Natural killer cell (primary cell): Measurements from ENCODE around the gene SH3TC1. TPM values are rescaled to one million over a fixed set of nuclear protein-coding genes. Genes with fewer than 3 reads are reported as not detected.

ENCODE experiments used
- ATAC-seq, 3 donors: fragments of 150-1000 bp in 2 of 3; fragments of 200-7000 bp in 1 of 3; cut with Tn5 transposase; 1 replicate in 1 of 3; 2 replicates in 2 of 3; pipeline ENCODE4 v1.10.0; 2021; ENCODE audit warnings: mild to moderate bottlenecking in 2 of 3, moderate library complexity in 2 of 3
- DNase-seq, 2 donors: peaks; one replicate each; pipeline versions ENCODE4 v3.0.0 to v3.0.0-alpha.2; 2013 to 2021; ENCODE audit warnings: mixed read lengths in 1 of 2
- H3K27ac ChIP-seq: one replicate; pipeline ENCODE4 v1.5.1; 2013; ENCODE audit warnings: mild to moderate bottlenecking, low read length
- H3K27me3 ChIP-seq: one replicate; pipeline ENCODE4 v1.6.1; 2013; ENCODE audit warnings: low read length; ENCODE audit not compliant: control insufficient read depth, insufficient read depth
- H3K36me3 ChIP-seq: one replicate; pipeline ENCODE4 v1.6.1; 2013; ENCODE audit warnings: low read length; ENCODE audit not compliant: control insufficient read depth, insufficient read depth
- H3K4me1 ChIP-seq: one replicate; pipeline ENCODE4 v1.6.1; 2013; ENCODE audit warnings: low read length; ENCODE audit not compliant: control insufficient read depth, insufficient read depth
- H3K4me3 ChIP-seq: one replicate; pipeline ENCODE4 v1.5.1; 2013; ENCODE audit warnings: low read length
- H3K9me3 ChIP-seq: one replicate; pipeline ENCODE4 v1.6.1; 2013; ENCODE audit warnings: low read length; ENCODE audit not compliant: control insufficient read depth, insufficient read depth
- H3K27ac Mint-ChIP-seq, 2 donors: one replicate each; pipeline ENCODE4 v1.8.0; 2022; ENCODE audit warnings: mild to moderate bottlenecking in 2 of 2, mixed read lengths in 2 of 2, moderate library complexity in 1 of 2
- H3K27me3 Mint-ChIP-seq, 2 donors: one replicate each; pipeline ENCODE4 v1.8.0; 2022; ENCODE audit warnings: low read depth in 2 of 2, mixed read lengths in 2 of 2
- H3K36me3 Mint-ChIP-seq: one replicate; pipeline ENCODE4 v1.8.0; 2022; ENCODE audit warnings: mixed read lengths
- H3K4me1 Mint-ChIP-seq, 2 donors: one replicate each; pipeline ENCODE4 v1.8.0; 2022; ENCODE audit warnings: mixed read lengths in 2 of 2
- H3K4me3 Mint-ChIP-seq: one replicate; pipeline ENCODE4 v1.8.0; 2022; ENCODE audit warnings: mild to moderate bottlenecking, moderate library complexity, mixed read lengths
- H3K9me3 Mint-ChIP-seq, 2 donors: one replicate each; pipeline ENCODE4 v1.8.0; 2022; ENCODE audit warnings: mixed read lengths in 2 of 2
- WGBS: methylation state at CpG from one replicate; pipeline ENCODE4 v1.1.7; 2013; ENCODE audit warnings: missing lambda C conversion rate; ENCODE audit not compliant: insufficient coverage; 5-methylcytosine and 5-hydroxymethylcytosine counted together
- intact Hi-C: fragments of 100-400 bp; cut with micrococcal nuclease; formaldehyde crosslinking; loops from one replicate; pipeline ENCODE4 v1.14.2; 2022
- total RNA-seq, 4 donors: library from RNA; stranded (reverse); fragments of 120-200 nt in 1 of 4; gene quantifications; one replicate each; pipeline versions ENCODE4 v1.2.3 to v1.2.4, GENCODE V29; 2013 to 2022
- TF ChIP-seq, protein P1 (sequence below): fragments of 200-600 bp; IDR thresholded peaks from one replicate; pipeline ENCODE4 v1.8.0; 2022; ENCODE audit warnings: antibody characterized with exemption

SH3TC1 gene
- total RNA-seq, 3 donors from 2014 or later (not counting 1 experiment from before 2014, with no cell fraction given), result 50.1 to 61.7 (median 54.9) TPM

DNA sequence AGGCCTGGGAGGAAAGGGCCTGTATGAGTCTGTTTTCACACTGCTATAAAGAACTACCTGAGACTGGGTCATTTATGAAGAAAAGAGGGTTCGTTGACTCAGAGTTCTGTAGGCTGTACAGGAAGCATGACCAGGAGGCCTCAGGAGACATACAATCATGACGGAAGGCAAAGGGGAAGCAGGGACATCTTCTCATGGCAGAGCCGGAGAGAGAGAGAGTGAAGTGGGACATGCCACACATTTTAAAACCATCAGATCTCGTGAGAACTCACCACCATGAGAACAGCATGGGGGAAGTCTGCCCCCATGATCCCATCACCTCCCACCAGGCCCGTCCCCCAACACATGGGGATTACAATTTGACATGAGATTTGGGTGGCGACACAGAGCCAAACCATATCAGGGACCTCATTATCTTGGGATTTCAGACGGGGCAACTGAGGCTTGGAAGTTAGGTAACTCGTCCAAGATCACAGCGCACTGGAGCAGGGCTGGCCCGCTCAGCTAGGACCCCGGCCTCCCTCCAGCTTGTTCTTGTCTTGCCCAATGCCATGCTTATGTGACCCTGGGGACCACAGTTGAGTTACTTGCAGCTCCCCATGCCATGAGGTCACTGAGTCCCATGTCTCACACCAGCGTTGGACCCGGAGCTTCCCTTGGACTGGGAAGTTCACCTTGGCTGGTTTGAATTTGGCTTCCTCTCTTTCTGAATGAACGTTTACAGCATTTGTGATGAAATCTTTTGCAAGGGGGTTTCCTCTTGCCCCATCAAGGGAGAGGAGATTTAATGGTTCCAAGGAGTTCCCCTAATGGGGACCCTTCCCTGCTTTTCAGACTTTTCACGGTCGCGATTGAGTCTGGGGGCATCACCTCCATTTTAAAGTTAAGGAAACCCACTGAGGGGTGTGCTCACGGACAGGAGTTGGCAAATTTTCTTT lies 88.5 kb downstream of the SH3TC1 start:
- 89% methylated on average over 18 of the region's 18 CpGs for WGBS
- no peaks in the 10 kb centered on the region for H3K9me3 Mint-ChIP-seq

DNA sequence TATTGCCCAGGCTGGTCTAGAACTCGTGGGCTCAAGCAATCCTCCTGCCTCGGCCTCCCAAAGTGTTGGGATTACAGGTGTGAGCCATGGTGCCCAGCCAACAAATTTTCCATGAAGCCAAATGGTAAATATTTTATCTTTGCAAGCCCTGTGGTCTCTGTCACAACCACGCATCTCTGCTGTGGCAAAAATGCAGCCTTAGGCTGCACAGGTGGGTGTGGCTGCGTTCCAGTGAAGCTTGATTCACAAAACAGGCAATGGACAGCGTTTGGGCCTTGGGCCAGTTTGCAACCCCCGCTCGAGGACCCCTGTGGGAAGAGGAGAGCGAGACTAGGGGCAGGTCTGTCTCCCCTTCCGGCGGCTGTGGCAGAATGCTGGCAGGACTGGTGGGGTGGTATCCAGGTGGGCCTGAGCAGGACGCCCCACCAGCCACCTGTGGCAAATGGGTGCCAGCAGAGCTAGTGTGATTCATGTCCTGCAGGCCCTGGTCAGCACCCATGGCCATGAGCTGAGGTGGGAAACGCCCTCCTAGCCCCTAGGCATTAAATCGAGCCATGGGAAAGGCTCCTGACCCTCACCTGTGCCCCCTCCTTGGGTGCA lies 90.2 kb downstream of the SH3TC1 start:
- no peak overlapping the region for H3K4me3 Mint-ChIP-seq
- H3K4me1 Mint-ChIP-seq, result no peaks in the 10 kb centered on the region
- no peaks in the 10 kb centered on the region for H3K9me3 ChIP-seq
- WGBS, result 78% methylated on average over 13 of the region's 13 CpGs
- no peaks in the 10 kb centered on the region for H3K27me3 Mint-ChIP-seq
- no peaks in the 10 kb centered on the region for H3K36me3 Mint-ChIP-seq
- H3K9me3 Mint-ChIP-seq, result no peaks in the 10 kb centered on the region
- H3K27ac Mint-ChIP-seq, result no peak overlapping the region
- H3K36me3 ChIP-seq, result no peaks in the 10 kb centered on the region
- no peaks in the 10 kb centered on the region for H3K4me1 ChIP-seq
- TF ChIP-seq, protein P1, sequence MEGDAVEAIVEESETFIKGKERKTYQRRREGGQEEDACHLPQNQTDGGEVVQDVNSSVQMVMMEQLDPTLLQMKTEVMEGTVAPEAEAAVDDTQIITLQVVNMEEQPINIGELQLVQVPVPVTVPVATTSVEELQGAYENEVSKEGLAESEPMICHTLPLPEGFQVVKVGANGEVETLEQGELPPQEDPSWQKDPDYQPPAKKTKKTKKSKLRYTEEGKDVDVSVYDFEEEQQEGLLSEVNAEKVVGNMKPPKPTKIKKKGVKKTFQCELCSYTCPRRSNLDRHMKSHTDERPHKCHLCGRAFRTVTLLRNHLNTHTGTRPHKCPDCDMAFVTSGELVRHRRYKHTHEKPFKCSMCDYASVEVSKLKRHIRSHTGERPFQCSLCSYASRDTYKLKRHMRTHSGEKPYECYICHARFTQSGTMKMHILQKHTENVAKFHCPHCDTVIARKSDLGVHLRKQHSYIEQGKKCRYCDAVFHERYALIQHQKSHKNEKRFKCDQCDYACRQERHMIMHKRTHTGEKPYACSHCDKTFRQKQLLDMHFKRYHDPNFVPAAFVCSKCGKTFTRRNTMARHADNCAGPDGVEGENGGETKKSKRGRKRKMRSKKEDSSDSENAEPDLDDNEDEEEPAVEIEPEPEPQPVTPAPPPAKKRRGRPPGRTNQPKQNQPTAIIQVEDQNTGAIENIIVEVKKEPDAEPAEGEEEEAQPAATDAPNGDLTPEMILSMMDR, result no peak
- ATAC-seq (no peak), DNase-seq (no peak)
- no peak overlapping the region for H3K27ac ChIP-seq
- intact Hi-C loops, result no loop called here
- no peak overlapping the region for H3K4me3 ChIP-seq
- H3K27me3 ChIP-seq, result no peaks in the 10 kb centered on the region

More for the DNA sequence above, 88.5 kb downstream of the SH3TC1 start:
- Histone ChIP-seq H3K27me3 (no peaks in the 10 kb centered on the region), H3K9me3 (no peaks in the 10 kb centered on the region), H3K27ac (no peak overlapping the region), H3K4me3 (no peak overlapping the region), H3K36me3 (no peaks in the 10 kb centered on the region), H3K4me1 (no peaks in the 10 kb centered on the region)
- Mint-ChIP-seq H3K4me1 (no peaks in the 10 kb centered on the region), H3K27ac (no peak overlapping the region), H3K36me3 (no peaks in the 10 kb centered on the region), H3K4me3 (no peak overlapping the region), H3K27me3 (no peaks in the 10 kb centered on the region)
- DNase-seq, result no peak
- intact Hi-C loops, result no loop called here
- TF ChIP-seq, protein P1, result no peak
- no peak for ATAC-seq

DNA sequence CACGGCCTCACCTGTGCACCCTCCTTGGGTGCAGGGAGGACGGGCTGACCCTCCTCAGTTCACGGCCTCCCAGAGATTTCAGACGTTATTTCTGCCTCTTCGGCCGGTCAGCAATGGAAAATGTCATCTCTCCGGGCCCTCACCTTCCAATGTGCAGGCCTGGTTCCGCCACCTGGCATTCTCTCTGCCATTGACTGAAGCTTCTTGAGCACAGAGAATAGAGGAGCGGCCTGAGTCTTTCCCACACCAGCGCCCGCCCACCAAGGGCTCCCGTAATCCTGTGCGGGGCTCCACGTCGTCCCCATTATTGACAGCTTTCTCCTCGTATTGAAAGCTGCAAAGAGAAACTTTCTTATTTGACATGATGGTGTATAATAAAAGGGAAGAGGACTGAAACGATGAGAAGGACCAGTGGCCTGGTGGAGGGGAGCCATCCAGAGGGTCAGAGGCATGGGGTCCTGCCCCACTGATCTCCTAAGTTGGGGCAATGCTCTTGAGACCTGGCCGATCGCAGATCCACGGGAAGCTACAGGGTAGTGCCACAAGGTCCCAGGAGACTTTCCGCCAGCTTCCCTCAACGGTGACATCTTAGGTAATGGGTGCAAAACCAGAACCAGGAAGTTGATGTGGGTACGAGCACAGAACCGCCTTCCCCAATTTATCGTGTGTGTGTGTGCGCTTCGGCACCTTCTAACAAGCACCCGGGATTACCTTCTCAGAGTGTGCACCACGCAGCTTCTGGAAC lies 91.0 kb downstream of the SH3TC1 start:
- TF ChIP-seq, protein P1, result no peak
- H3K27ac ChIP-seq, result no peak overlapping the region
- DNase-seq, result no peak
- no peaks in the 10 kb centered on the region for H3K27me3 ChIP-seq
- H3K4me3 ChIP-seq, result no peak overlapping the region
- peaks cover 5% of the 10 kb centered on the region in 2 donors for H3K9me3 Mint-ChIP-seq
- H3K27me3 Mint-ChIP-seq, result no peaks in the 10 kb centered on the region
- H3K27ac Mint-ChIP-seq, result no peak overlapping the region
- no peaks in the 10 kb centered on the region for H3K36me3 Mint-ChIP-seq
- no peak overlapping the region for H3K4me3 Mint-ChIP-seq
- H3K4me1 ChIP-seq, result no peaks in the 10 kb centered on the region
- intact Hi-C loops, result no loop called here
- H3K4me1 Mint-ChIP-seq, result no peaks in the 10 kb centered on the region
- H3K36me3 ChIP-seq, result no peaks in the 10 kb centered on the region
- no peak for ATAC-seq
- H3K9me3 ChIP-seq, result no peaks in the 10 kb centered on the region
- 90% methylated on average over 29 of the region's 29 CpGs for WGBS
